Esophagus squamous epithelium (tissue), 4 donors: ENCODE measurements around the gene ACTL6B.

ENCODE experiments used
- POLR2A ChIP-seq, 4 donors: fragments of 450-650 bp; IDR thresholded peaks; one replicate each; pipeline ENCODE4 v1.6.1; 2017; ENCODE audit warnings: antibody characterized with exemption in 4 of 4, mild to moderate bottlenecking in 4 of 4, moderate library complexity in 3 of 4
- TF ChIP-seq, protein P1 (sequence below), 6 experiments: fragments of 450-650 bp in 4 of 6; fragments of 200-600 bp in 2 of 6; sonication (generic) in 2 of 6; IDR thresholded peaks; one replicate each; pipeline ENCODE4 v1.5.1; 2016 to 2019; ENCODE audit warnings: antibody characterized with exemption in 6 of 6, mild to moderate bottlenecking in 4 of 6, moderate library complexity in 4 of 6

DNA sequence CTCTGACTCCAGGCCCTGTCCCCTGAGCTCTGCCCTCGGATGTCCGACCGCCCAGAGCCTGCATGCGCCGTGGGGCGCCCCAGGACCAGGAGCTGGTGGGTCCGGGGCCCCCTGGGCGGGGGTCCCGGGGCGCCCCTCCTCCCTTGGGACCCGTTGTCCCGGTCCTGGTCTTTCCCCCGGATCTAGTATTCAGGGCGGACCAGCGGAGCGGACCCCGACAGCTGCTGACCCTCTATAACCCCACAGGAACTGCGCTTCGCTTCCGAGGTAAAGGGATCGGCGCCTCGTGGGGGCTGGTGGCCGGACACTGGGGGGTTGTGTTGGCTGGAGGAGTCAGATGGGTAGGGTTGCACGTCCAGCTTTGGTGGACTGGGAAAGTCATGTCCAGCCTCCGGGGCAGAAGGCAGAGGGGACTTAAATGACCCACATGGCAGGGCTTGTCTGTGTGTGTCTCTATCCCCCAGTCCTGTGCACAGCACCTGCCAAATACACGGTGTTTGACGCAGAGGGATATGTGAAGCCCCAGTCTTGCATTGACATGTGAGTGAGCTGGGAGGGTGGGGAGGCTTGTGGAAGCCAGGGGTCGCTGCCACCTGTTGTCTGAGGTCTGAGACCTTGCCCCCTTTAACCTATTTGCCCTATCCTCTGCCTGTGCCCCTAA, 43.4 kb downstream of the ACTL6B start:
- TF ChIP-seq, protein P1, sequence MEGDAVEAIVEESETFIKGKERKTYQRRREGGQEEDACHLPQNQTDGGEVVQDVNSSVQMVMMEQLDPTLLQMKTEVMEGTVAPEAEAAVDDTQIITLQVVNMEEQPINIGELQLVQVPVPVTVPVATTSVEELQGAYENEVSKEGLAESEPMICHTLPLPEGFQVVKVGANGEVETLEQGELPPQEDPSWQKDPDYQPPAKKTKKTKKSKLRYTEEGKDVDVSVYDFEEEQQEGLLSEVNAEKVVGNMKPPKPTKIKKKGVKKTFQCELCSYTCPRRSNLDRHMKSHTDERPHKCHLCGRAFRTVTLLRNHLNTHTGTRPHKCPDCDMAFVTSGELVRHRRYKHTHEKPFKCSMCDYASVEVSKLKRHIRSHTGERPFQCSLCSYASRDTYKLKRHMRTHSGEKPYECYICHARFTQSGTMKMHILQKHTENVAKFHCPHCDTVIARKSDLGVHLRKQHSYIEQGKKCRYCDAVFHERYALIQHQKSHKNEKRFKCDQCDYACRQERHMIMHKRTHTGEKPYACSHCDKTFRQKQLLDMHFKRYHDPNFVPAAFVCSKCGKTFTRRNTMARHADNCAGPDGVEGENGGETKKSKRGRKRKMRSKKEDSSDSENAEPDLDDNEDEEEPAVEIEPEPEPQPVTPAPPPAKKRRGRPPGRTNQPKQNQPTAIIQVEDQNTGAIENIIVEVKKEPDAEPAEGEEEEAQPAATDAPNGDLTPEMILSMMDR (IDR thresholded peaks at IDR 0.05): peak in 1 of 6 experiments; percentile 3
- TF ChIP-seq POLR2A (IDR thresholded peaks at IDR 0.05): no peak
